HG02852 (cell line): ENCODE results near the gene TMEM158.

Source experiments
- ATAC-seq: cut with Tn5 transposase; IDR thresholded peaks from one replicate; pipeline ENCODE4 v1.9.1; 2021; ENCODE audit warnings: mild to moderate bottlenecking, moderate library complexity; ENCODE audit not compliant: unreplicated experiment

TMEM158 gene

GRCh38 chr3:45234250-45234649 is 8.2 kb upstream of the TMEM158 start:
- ATAC-seq: no peak

- no peak for ATAC-seq
Measured at GRCh38 chr3:45232521-45232920, 6.4 kb upstream of the TMEM158 start.

DNA sequence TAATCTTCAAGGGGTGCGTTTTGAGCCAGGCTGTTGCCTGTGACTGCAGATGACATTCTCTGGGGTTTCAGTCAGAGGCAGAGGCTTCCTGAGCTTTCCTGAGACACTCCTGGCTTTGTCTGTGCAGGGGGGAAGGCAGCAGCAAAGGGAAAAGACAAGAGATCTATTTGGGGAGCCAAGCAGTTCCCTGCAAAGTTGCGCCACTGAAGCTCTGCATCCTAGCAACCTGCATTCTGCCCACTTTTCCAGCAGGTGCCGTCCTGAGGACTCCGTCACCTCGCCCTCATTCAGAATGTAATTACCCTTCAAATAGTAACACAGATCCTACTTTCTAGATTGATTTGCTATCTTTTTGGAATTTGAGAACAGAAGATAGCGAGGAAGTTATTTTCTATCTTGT is 1.9 kb upstream of the TMEM158 start:
- ATAC-seq: no peak

DNA sequence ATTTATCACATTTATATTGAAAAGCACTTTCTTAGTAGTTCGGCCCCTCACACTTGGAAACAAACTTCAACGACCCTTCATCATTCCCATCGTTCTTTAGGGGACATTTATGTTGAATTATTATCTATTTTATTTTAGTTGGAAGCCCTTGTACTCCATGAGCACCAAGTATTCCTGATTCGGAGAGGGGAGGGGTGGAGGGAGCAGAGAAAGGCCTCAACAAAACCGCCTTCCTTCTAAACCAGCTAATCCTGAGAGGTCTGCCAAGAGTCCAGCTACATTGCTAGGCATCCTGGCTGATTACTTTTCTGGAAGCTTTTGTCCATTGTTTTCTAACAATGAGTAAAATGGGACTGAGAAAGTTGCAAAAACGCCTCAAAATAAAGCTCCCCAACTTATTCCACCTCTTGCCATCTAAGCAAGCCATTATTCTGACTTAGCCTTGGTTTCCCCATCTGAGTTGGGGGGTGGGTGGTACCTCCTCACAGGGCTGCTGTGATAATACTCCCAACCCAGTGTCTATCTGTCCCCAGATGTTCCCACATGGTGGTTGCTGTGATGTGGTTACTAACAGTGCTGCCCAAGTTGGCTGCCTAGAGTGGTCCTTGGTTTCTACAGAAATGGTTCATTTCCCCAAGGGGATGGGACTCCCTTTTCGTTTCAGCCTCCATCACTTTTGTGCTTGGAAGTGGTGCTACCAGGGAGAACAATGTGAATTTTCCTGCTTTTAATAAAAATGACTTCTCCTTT is 1.2 kb upstream of the TMEM158 start:
- no peak for ATAC-seq

DNA sequence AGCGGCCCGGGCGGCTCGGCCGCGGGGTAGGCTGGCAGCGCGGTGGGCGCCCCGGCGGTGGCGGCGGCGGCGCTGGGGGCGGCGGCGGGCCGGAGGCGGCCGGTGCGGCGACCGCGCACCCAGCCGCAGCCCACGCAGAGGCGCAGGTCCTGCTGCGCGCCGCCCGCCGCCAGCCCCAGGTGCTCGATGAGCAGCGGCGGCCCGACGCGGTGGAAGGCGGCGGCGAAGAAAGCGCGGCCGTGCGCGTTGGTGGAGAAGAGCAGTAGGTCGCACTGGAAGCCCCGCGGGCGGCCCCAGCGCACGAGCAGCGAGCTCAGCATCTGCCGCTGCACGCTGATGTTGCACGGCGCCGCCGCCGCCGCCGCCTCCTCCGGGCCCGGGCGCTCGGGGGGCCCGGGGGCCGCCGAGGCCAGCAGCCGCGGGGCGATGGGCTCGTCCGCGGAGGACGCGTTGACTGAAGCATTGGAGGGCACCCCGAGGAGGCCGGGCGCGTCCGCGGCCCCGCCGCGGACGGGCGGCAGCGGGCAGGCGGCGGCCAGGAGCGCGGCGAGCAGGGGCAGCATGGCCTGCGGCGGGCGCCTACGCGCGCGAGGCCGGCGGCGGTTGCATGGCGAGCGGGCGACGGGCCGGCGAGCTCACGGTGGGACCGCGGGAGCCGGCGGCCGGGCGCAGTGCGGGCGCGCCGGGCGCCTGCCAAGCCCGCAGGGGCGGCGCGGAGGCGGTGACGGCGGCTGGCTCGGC is 452 bp downstream of the TMEM158 start:
- ATAC-seq: peak; percentile 43

DNA sequence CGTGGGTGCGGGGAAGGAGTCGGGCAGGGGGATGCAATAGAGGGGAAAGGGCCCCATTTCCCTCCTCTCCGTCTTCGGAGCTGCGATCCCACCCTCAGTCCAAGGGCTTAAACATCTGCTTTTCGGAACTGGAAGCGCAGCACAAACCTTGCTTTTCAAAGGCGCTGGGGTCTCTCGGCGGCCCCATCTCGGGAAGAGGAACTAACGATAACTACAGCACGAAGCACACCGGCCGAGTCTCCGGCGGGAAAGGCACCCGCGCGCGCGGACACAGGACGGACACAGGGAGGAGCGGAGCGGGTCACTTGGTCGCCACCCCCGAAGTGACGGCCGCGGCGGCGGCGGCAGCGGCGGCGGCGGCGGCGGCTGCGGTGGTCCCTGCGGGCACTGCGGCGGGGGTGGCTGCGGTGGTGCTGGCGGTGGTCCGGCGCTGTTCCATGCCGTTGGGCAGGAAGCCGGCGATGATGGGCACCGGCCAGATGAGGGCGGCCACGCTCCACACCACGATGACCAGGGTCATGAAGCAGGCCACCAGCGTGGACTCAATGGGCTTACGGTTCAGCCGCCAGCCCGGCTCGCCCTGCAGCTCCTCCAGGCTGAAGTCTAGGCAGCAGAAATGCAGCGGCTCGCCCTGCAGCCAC is 1.1 kb downstream of the TMEM158 start:
- ATAC-seq: peak; percentile 21

DNA sequence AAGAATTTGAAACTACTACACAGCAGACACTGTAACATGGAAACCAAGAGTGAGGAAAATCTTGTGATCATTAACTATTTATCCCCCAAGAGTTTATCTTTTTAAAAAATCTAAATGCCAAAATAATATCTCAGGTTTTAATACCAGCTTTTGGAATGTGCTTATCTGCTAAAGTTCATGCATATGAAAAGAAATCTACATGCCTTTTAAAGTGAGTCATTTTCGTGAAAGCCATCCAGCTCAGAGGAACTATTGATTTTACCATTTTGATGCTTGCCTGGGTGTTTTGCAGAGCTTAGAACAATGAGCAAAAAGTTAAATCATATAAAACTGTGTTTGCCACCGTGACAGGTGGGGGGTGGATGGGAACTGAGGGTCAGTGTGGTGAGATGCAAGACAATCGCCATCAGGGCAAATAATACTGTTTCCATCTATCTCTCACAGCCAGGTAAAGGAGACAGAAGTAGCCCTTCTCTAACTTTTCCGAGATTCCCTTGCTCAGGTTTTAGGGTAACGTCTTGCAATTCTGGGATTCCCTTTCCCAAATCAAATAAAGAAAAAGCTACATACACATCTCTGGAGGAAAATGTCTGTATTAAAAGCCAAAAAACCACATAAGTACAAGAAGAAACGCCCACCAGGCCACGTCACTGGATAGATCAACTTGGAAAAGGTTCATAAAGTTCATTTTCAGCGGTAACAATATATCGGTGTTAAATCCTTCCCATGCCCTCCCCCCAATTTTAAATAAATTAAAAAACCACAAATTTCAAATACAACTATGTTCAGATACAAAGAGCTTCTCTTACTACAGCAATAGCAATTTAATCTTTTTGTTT is 2.0 kb downstream of the TMEM158 start:
- no peak for ATAC-seq

GRCh38 chr3:45219694-45220093 is 6.4 kb downstream of the TMEM158 start:
- ATAC-seq: no peak

- ATAC-seq: no peak
Measured at GRCh38 chr3:45218578-45219390, 7.3 kb downstream of the TMEM158 start.

DNA sequence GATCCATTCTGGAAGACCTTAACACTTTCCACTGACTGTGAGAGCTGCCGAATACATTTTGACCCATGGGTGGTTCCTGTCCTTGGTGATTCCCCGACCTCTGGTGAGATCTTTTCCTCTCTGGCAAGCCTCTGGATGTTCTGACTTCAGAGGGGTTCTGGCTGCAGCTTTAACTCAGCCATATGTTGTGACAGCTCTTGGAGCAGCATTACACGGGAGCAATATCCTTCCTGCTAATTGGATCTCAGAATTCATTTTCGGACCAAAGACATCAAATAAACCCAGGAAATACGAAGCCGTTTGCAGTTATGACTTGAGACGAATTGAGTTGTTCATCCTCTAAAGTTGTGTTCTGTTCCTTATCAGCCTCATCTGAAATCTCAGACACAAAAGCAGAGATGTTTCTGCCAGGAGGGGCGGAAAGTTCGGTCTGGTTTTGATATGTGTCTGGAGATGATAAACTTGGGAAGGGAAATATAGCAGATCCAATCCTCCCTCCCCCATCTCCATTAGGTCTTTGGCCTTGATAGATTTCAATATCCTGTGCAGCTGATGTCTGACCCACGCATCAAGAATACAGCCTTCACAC is 10.0 kb downstream of the TMEM158 start:
- no peak for ATAC-seq

GRCh38 chr3:45215466-45215865 is 10.6 kb downstream of the TMEM158 start:
- ATAC-seq: no peak

GRCh38 chr3:45214061-45214680 is 11.9 kb downstream of the TMEM158 start:
- ATAC-seq: no peak

GRCh38 chr3:45212095-45212468 is 14.0 kb downstream of the TMEM158 start:
- ATAC-seq: no peak

DNA sequence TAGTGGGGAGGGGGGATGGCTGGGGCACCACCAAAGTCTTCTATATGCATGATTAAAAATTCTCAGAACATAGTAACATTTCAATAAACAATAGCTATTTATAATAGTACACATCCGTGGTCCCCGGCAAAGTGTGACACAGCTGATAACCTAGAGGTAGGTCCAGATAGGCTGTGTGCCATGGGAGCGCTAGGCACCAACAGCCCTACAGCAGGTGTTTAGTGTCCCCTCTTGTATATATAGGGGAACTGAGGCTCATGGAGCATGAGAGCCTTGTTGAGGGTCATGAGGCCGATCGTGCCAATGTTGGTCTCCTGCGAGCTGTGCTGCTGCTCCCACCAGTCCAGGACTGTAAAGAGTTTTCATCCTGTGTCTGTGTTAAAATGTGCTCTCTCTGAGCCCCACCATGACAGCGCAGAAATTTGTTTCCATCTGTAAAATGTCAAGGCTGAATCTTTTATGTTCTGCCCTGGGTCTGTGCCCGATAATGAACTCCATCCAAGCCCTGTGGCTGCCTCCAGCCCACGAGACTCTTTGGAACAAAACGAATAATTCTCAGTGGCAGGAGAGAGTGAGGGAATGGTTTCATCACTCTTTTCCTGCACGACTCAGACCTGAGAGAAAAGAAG is 14.5 kb downstream of the TMEM158 start:
- no peak for ATAC-seq

DNA sequence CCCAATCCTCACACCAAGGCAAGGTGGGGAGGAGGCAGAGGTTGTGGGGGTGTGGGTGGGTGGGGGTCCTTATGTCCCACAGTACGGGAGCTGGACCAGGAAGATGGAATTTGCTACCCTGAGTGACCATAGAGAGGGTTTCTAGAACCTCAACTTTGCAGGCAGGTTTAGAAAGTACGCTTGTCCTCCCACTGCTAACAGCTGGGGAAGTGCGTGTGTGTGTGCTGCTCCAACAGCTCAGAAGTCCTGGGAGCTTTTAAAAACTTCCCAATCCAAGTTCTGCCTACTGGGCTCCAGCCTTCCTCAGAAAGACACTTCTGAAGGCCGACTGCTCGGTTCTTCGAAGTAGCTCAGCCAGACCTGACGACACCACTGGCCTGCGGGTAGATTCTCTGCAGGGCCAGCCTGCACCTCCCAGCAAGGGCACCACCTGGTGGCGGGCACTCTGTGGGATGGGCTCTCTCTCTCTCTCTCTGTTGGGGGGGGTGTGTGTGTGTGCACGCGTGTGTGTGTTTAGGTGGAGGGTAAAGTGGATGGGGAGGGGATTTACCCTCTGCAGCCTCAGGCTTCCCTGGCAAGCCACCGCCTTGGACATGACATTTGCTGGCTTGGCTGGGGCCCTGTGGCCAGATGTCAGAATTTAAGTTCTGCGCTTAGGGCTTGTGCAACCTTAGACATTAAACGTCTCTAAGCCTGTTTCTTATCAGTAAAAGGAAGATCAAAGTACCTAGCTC is 15.6 kb downstream of the TMEM158 start:
- ATAC-seq: no peak

- no peak for ATAC-seq
Measured at GRCh38 chr3:45209526-45209925, 16.6 kb downstream of the TMEM158 start.

GRCh38 chr3:45208586-45208985 is 17.5 kb downstream of the TMEM158 start:
- ATAC-seq: no peak

- ATAC-seq: no peak
Measured at GRCh38 chr3:45207446-45207845, 18.6 kb downstream of the TMEM158 start.
